HS-5 (cell line): Measurements from ENCODE around the gene PTPRE.

Experiments
- DNase-seq: peaks from one replicate; pipeline ENCODE4 v3.0.0-alpha.2; 2012; ENCODE audit warnings: low read depth

The PTPRE gene

GRCh38 chr10:127952918-127953317, 46.0 kb downstream of the PTPRE start:
- DNase-seq: no peak

- DNase-seq: no peak
Observed at GRCh38 chr10:127953876-127954275, 47.0 kb downstream of the PTPRE start.

- DNase-seq: no peak
Observed at GRCh38 chr10:127959428-127959827, 52.5 kb downstream of the PTPRE start.

- no peak for DNase-seq
Observed at GRCh38 chr10:127961071-127961470, 54.2 kb downstream of the PTPRE start.

- DNase-seq: no peak
Observed at GRCh38 chr10:127962205-127962604, 55.3 kb downstream of the PTPRE start.

- no peak for DNase-seq
Observed at GRCh38 chr10:127963136-127963535, 56.2 kb downstream of the PTPRE start.

GRCh38 chr10:127964621-127965020, 57.7 kb downstream of the PTPRE start:
- no peak for DNase-seq

GRCh38 chr10:127966875-127967274, 60.0 kb downstream of the PTPRE start:
- no peak for DNase-seq

GRCh38 chr10:127968027-127968441, 61.1 kb downstream of the PTPRE start:
- DNase-seq: no peak

GRCh38 chr10:127968659-127969058, 61.8 kb downstream of the PTPRE start:
- no peak for DNase-seq

- DNase-seq: no peak
Observed at GRCh38 chr10:127971101-127971946, 64.4 kb downstream of the PTPRE start.

GRCh38 chr10:127971963-127972615, 65.2 kb downstream of the PTPRE start:
- DNase-seq: no peak

- DNase-seq: no peak
Observed at GRCh38 chr10:127972751-127973357, 66.0 kb downstream of the PTPRE start.

- DNase-seq: no peak
Observed at GRCh38 chr10:127973791-127974311, 66.9 kb downstream of the PTPRE start.

GRCh38 chr10:127974911-127975310, 68.0 kb downstream of the PTPRE start:
- DNase-seq: no peak

- no peak for DNase-seq
Observed at GRCh38 chr10:127976286-127976685, 69.4 kb downstream of the PTPRE start.

- no peak for DNase-seq
Observed at GRCh38 chr10:127976701-127977356, 69.9 kb downstream of the PTPRE start.

- peak; percentile 32 for DNase-seq
Observed at GRCh38 chr10:127977357-127978009, 70.6 kb downstream of the PTPRE start.

- no peak for DNase-seq
Observed at GRCh38 chr10:127978481-127978880, 71.6 kb downstream of the PTPRE start.

- no peak for DNase-seq
Observed at GRCh38 chr10:127979045-127979444, 72.1 kb downstream of the PTPRE start.

- DNase-seq: no peak
Observed at GRCh38 chr10:127979566-127979965, 72.7 kb downstream of the PTPRE start.

GRCh38 chr10:127980898-127981297, 74.0 kb downstream of the PTPRE start:
- DNase-seq: no peak
